Endothelial cell of umbilical vein (primary cell): Measurements from ENCODE around the gene TRIM14. TPM values are rescaled to one million over a fixed set of nuclear protein-coding genes. Genes with fewer than 3 reads are reported as not detected.

Experiments used
- BruUV-seq: library from RNA; stranded (reverse); fragments of 400-500 nt; replicated peaks from 2 replicates; lab custom pipeline; 2021; lab: Mats Ljungman, UMichigan
- CTCF ChIA-PET: fragments of 300-600, 350-600 bp; sonication (Branson Sonifier 250); formaldehyde crosslinking; loops from one replicate; lab custom pipeline; 2021; ENCODE audit warnings: antibody characterized with exemption, inconsistent platforms; lab: Charles Lee
- POLR2A ChIA-PET: fragments of 300-600, 350-600 bp; sonication (Branson Sonifier 250); formaldehyde crosslinking; loops from one replicate; lab custom pipeline; 2021; ENCODE audit warnings: antibody characterized with exemption, inconsistent platforms; lab: Charles Lee
- DNase-seq: peaks from one replicate; pipeline ENCODE4 v3.0.0-alpha.2; 2011; ENCODE audit warnings: low read depth, low spot score
- FAIRE-seq: peaks from 2 replicates; lab custom pipeline; 2011; peaks lifted over from hg19 to GRCh38; lab: Jason Lieb, UNC
- H2AFZ ChIP-seq: 2 replicates; pipeline ENCODE4 v1.6.0; 2012; ENCODE audit warnings: low read depth, low read length, control low read depth, inconsistent platforms
- H3K27ac ChIP-seq: 2 replicates; pipeline ENCODE4 v1.5.1; 2011; ENCODE audit warnings: low read depth, mild to moderate bottlenecking, control low read depth, low read length, moderate library complexity; ENCODE audit not compliant: insufficient read depth
- H3K27me3 ChIP-seq, 2 experiments: 2 replicates each; pipeline versions ENCODE4 v1.6.0 to v1.6.1; 2011; ENCODE audit warnings: low read length in 2 of 2, mixed read lengths in 1 of 2; ENCODE audit not compliant: control insufficient read depth in 2 of 2, insufficient read depth in 2 of 2
- H3K36me3 ChIP-seq, 2 experiments: 2 replicates in 1 of 2; 3 replicates in 1 of 2; pipeline ENCODE4 v1.5.1; 2011; ENCODE audit warnings: low read length in 2 of 2, mild to moderate bottlenecking in 1 of 2, moderate library complexity in 1 of 2; ENCODE audit not compliant: control insufficient read depth in 2 of 2, insufficient read depth in 2 of 2; ENCODE audit errors: extremely low read depth in 1 of 2
- H3K4me1 ChIP-seq: 3 replicates; pipeline ENCODE4 v1.5.1; 2011; ENCODE audit warnings: mild to moderate bottlenecking, low read length; ENCODE audit not compliant: control insufficient read depth, insufficient read depth; ENCODE audit errors: extremely low read depth
- H3K4me2 ChIP-seq: 2 replicates; pipeline ENCODE4 v1.6.1; 2011; ENCODE audit warnings: low read length, control low read depth, mixed read lengths; ENCODE audit not compliant: insufficient read depth
- H3K4me3 ChIP-seq, 3 experiments: fragments of 200-600 bp in 1 of 3; sonication (generic), shearing (Covaris generic) in 1 of 3; replicated peaks in 1 of 3; 2 replicates each; pipeline ENCODE4 v1.5.1; 2011 to 2016; ENCODE audit warnings: control low read depth in 3 of 3, low read length in 3 of 3, mild to moderate bottlenecking in 2 of 3, inconsistent platforms in 1 of 3, low read depth in 1 of 3, moderate library complexity in 1 of 3; ENCODE audit not compliant: insufficient read depth in 1 of 3
- H3K79me2 ChIP-seq: 2 replicates; pipeline ENCODE4 v1.6.0; 2012; ENCODE audit warnings: low read length, inconsistent platforms; ENCODE audit not compliant: control insufficient read depth, insufficient read depth
- H3K9ac ChIP-seq: replicated peaks from 2 replicates; pipeline ENCODE3; 2011; ENCODE audit warnings: low read length, control low read depth; ENCODE audit not compliant: insufficient read depth; ENCODE audit errors: extremely low read depth
- H3K9me1 ChIP-seq: replicated peaks from 3 replicates; pipeline ENCODE4 v1.6.0; 2011; ENCODE audit warnings: mild to moderate bottlenecking, low read length; ENCODE audit not compliant: control insufficient read depth, insufficient read depth; ENCODE audit errors: extremely low read depth
- H3K9me3 ChIP-seq: replicated peaks from 2 replicates; pipeline ENCODE4 v1.5.1; 2012; ENCODE audit warnings: low read length, inconsistent platforms; ENCODE audit not compliant: control insufficient read depth, insufficient read depth
- H4K20me1 ChIP-seq: replicated peaks from 2 replicates; pipeline ENCODE3; 2011; ENCODE audit warnings: mild to moderate bottlenecking, low read length; ENCODE audit not compliant: control insufficient read depth, insufficient read depth; ENCODE audit errors: extremely low read depth
- EZH2 ChIP-seq: IDR thresholded peaks from 2 replicates; pipeline ENCODE4 v1.6.1; 2012; ENCODE audit warnings: borderline replicate concordance, low read depth, mild to moderate bottlenecking, moderate library complexity, low read length, inconsistent platforms; ENCODE audit not compliant: severe bottlenecking
- FOS ChIP-seq: IDR thresholded peaks from 2 replicates; pipeline ENCODE4 v1.6.1; 2011; ENCODE audit warnings: mild to moderate bottlenecking, low read length, moderate library complexity, borderline replicate concordance; ENCODE audit not compliant: insufficient read depth
- GATA2 ChIP-seq: IDR thresholded peaks from 2 replicates; pipeline ENCODE4 v1.7.0; 2011; ENCODE audit warnings: low read depth, mild to moderate bottlenecking, moderate library complexity, mixed read lengths, low read length; ENCODE audit not compliant: insufficient read length, insufficient read depth
- JUN ChIP-seq: IDR thresholded peaks from 2 replicates; pipeline ENCODE4 v1.6.1; 2011; ENCODE audit warnings: borderline replicate concordance, low read depth; ENCODE audit not compliant: insufficient read length, insufficient read depth
- MYC ChIP-seq: IDR thresholded peaks from one replicate; pipeline ENCODE4 v1.6.1; 2011; ENCODE audit warnings: mild to moderate bottlenecking, low read depth, low read length
- POLR2AphosphoS5 ChIP-seq: IDR thresholded peaks from 2 replicates; pipeline ENCODE4 v1.6.1; 2012; ENCODE audit warnings: low read depth, mild to moderate bottlenecking, control low read depth, low read length, moderate library complexity; ENCODE audit not compliant: insufficient read depth
- dilution Hi-C: fragments of 300-500 bp; cut with MboI; formaldehyde crosslinking; loops from one replicate; pipeline ENCODE4 v1.15.0; 2019; ENCODE audit warnings: low sequenced_read_pairs; ENCODE audit not compliant: extremely low pct_ligation_motif_present
- intact Hi-C: fragments of 100-400 bp; cut with micrococcal nuclease; formaldehyde crosslinking; loops from one replicate; pipeline ENCODE4 v1.10.0; 2022
- polyA plus RNA-seq, 4 experiments: library from polyadenylated mRNA; depleted of rRNA in 3 of 4; stranded (reverse) in 3 of 4; unstranded in 1 of 4; fragments of >200 nt; gene quantifications; 2 replicates each; pipeline versions ENCODE4 v1.2.1 to v1.2.3, GENCODE V29; 2011 to 2012; ENCODE audit warnings: missing spikeins in 1 of 4
- total RNA-seq: library from RNA; stranded (reverse); gene quantifications from 2 replicates; pipeline ENCODE4 v1.2.3, GENCODE V29; 2021
- TF ChIP-seq, protein P1 (sequence below), 2 donors: IDR thresholded peaks; 1 replicate in 1 of 2; 2 replicates in 1 of 2; pipeline ENCODE4 v1.5.1; 2011; ENCODE audit warnings: low read length in 2 of 2, mild to moderate bottlenecking in 2 of 2, moderate library complexity in 2 of 2, control low read depth in 1 of 2, inconsistent platforms in 1 of 2, low read depth in 1 of 2; ENCODE audit not compliant: insufficient read depth in 1 of 2; ENCODE audit errors: extremely low read depth in 1 of 2
- TF ChIP-seq, protein P2 (sequence below): IDR thresholded peaks from 2 replicates; pipeline ENCODE4 v1.6.1; 2011; ENCODE audit not compliant: insufficient read depth, insufficient read length

TRIM14 gene
- total and polyA plus RNA-seq, 2 donors (not counting 3 experiments of a cell fraction or from before 2014, with no cell fraction given): 4.8 to 10.7 TPM

DNA sequence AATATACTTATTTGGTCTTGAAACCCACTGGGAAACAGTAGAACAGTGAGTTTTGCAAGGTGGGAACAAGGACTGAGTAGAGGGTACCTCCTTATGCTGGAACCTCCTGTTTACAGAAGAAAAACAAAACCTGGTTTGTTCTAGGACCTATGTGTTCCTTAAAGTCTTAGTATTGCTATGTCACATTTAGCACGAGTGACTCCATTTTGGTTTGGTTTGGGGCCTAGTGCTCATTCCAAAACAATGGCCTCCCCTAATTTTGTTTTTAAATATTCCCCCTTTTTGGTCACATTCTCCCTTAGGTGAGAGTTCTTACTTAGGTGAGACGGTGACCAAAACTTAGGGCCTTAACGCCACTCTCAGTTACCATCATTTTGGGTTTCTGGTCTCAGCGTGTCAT lies 68.7 kb downstream of the TRIM14 start:
- ChIA-PET CTCF (interaction anchor here (4.0 kb wide), 1 partner anchor 16 kb away, joined by 30 read pairs; no protein-coding TSS in a partner anchor), POLR2A (no interaction called here)
- Histone ChIP-seq H4K20me1 (no peaks in the 10 kb centered on the region), H3K4me3 (no peak overlapping the region), H3K36me3 (no peaks in the 10 kb centered on the region), H3K27ac (no peak overlapping the region), H2AFZ (no peak overlapping the region), H3K9me1 (no peaks in the 10 kb centered on the region), H3K4me2 (no peak overlapping the region), H3K79me2 (no peaks in the 10 kb centered on the region), H3K27me3 (no peaks in the 10 kb centered on the region), H3K4me1 (no peaks in the 10 kb centered on the region), H3K9ac (no peak overlapping the region), H3K9me3 (no peaks in the 10 kb centered on the region)
- FAIRE-seq: no peak
- dilution Hi-C loops: no loop called here
- TF ChIP-seq JUN (no peak), FOS (no peak), POLR2AphosphoS5 (no peak)
- DNase-seq: no peak
- BruUV-seq: no TSS peak
- intact Hi-C loops: no loop called here

DNA sequence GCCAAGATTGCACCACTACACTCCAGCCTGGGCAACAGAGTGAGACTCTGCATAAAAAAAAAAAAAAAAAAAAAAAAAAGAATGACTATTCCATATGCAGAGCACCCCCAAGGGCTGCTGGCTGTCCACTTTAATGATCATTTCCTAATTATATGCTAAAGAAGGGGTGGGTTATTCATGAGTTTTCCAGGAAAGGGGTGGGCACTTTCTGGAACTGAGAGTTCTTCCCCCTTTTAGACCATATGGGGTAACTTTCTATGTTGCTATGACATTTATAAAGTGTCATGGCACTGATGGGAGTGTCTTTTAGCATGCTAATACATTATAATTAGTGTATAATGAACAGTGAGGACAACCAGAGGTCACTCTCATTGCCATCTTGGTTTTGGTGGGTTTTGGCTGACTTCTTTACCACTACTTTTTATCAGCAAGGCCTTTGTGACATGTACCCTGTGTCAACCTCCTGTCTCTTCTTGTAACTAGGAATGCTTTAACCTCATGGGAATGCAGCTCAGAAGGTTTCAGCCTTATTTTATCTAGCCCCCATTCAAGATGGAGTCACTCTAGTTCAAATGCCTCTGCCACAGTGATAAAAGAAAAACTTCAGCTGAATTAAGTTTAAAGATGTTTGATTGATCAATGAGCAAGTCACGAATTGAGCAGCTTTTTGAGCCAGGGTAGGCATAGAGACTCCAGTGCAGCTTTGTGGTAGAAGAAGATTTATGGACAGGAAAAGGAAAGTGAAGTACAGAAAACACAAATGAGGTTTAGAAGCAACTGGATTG lies 69.5 kb downstream of the TRIM14 start:
- intact Hi-C loops: no loop called here
- CTCF ChIA-PET: interaction anchor here (4.0 kb wide), 1 partner anchor 15 kb away, joined by 30 read pairs; no protein-coding TSS in a partner anchor

More for the DNA sequence above, 69.5 kb downstream of the TRIM14 start:
- Histone ChIP-seq H3K4me2 (no peak overlapping the region), H3K9ac (no peak overlapping the region), H3K27me3 (no peaks in the 10 kb centered on the region), H3K9me1 (no peaks in the 10 kb centered on the region), H3K4me1 (no peaks in the 10 kb centered on the region), H3K4me3 (no peak overlapping the region), H3K36me3 (no peaks in the 10 kb centered on the region), H4K20me1 (no peaks in the 10 kb centered on the region), H3K79me2 (no peaks in the 10 kb centered on the region), H3K27ac (no peak overlapping the region), H2AFZ (no peak overlapping the region), H3K9me3 (no peaks in the 10 kb centered on the region)
- TF ChIP-seq, protein P1, sequence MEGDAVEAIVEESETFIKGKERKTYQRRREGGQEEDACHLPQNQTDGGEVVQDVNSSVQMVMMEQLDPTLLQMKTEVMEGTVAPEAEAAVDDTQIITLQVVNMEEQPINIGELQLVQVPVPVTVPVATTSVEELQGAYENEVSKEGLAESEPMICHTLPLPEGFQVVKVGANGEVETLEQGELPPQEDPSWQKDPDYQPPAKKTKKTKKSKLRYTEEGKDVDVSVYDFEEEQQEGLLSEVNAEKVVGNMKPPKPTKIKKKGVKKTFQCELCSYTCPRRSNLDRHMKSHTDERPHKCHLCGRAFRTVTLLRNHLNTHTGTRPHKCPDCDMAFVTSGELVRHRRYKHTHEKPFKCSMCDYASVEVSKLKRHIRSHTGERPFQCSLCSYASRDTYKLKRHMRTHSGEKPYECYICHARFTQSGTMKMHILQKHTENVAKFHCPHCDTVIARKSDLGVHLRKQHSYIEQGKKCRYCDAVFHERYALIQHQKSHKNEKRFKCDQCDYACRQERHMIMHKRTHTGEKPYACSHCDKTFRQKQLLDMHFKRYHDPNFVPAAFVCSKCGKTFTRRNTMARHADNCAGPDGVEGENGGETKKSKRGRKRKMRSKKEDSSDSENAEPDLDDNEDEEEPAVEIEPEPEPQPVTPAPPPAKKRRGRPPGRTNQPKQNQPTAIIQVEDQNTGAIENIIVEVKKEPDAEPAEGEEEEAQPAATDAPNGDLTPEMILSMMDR (IDR thresholded peaks at IDR 0.05; ENCODE audit: extremely low read depth in 1 of 2, insufficient read depth in 1 of 2, low read depth in 1 of 2, low read length in 2 of 2): no peak
- TF ChIP-seq JUN: no peak
- TF ChIP-seq MYC: no peak
- no peak for TF ChIP-seq EZH2
- TF ChIP-seq GATA2: no peak
- TF ChIP-seq, protein P2, sequence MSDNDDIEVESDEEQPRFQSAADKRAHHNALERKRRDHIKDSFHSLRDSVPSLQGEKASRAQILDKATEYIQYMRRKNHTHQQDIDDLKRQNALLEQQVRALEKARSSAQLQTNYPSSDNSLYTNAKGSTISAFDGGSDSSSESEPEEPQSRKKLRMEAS: no peak
- no peak for TF ChIP-seq FOS
- BruUV-seq: no TSS peak
- POLR2A ChIA-PET: no interaction called here
- FAIRE-seq (no peak), DNase-seq (no peak)
- dilution Hi-C loops: no loop called here
